Endothelial cell of umbilical vein (primary cell): ENCODE measurements around the gene TAX1BP3. TPM values are rescaled to one million over a fixed set of nuclear protein-coding genes. Genes with fewer than 3 reads are reported as not detected.

ENCODE experiments used
- BruUV-seq: library from RNA; stranded (reverse); fragments of 400-500 nt; replicated peaks from 2 replicates; lab custom pipeline; 2021; lab: Mats Ljungman, UMichigan
- CTCF ChIA-PET: fragments of 300-600, 350-600 bp; sonication (Branson Sonifier 250); formaldehyde crosslinking; loops from one replicate; lab custom pipeline; 2021; ENCODE audit warnings: antibody characterized with exemption, inconsistent platforms; lab: Charles Lee
- POLR2A ChIA-PET: fragments of 300-600, 350-600 bp; sonication (Branson Sonifier 250); formaldehyde crosslinking; loops from one replicate; lab custom pipeline; 2021; ENCODE audit warnings: antibody characterized with exemption, inconsistent platforms; lab: Charles Lee
- DNase-seq: peaks from one replicate; pipeline ENCODE4 v3.0.0-alpha.2; 2011; ENCODE audit warnings: low read depth, low spot score
- FAIRE-seq: peaks from 2 replicates; lab custom pipeline; 2011; peaks lifted over from hg19 to GRCh38; lab: Jason Lieb, UNC
- H2AFZ ChIP-seq: 2 replicates; pipeline ENCODE4 v1.6.0; 2012; ENCODE audit warnings: low read depth, low read length, control low read depth, inconsistent platforms
- H3K27ac ChIP-seq: 2 replicates; pipeline ENCODE4 v1.5.1; 2011; ENCODE audit warnings: low read depth, mild to moderate bottlenecking, control low read depth, low read length, moderate library complexity; ENCODE audit not compliant: insufficient read depth
- H3K27me3 ChIP-seq, 2 experiments: 2 replicates each; pipeline versions ENCODE4 v1.6.0 to v1.6.1; 2011; ENCODE audit warnings: low read length in 2 of 2, mixed read lengths in 1 of 2; ENCODE audit not compliant: control insufficient read depth in 2 of 2, insufficient read depth in 2 of 2
- H3K36me3 ChIP-seq, 2 experiments: 2 replicates in 1 of 2; 3 replicates in 1 of 2; pipeline ENCODE4 v1.5.1; 2011; ENCODE audit warnings: low read length in 2 of 2, mild to moderate bottlenecking in 1 of 2, moderate library complexity in 1 of 2; ENCODE audit not compliant: control insufficient read depth in 2 of 2, insufficient read depth in 2 of 2; ENCODE audit errors: extremely low read depth in 1 of 2
- H3K4me1 ChIP-seq: 3 replicates; pipeline ENCODE4 v1.5.1; 2011; ENCODE audit warnings: mild to moderate bottlenecking, low read length; ENCODE audit not compliant: control insufficient read depth, insufficient read depth; ENCODE audit errors: extremely low read depth
- H3K4me2 ChIP-seq: 2 replicates; pipeline ENCODE4 v1.6.1; 2011; ENCODE audit warnings: low read length, control low read depth, mixed read lengths; ENCODE audit not compliant: insufficient read depth
- H3K4me3 ChIP-seq, 3 experiments: fragments of 200-600 bp in 1 of 3; sonication (generic), shearing (Covaris generic) in 1 of 3; replicated peaks in 1 of 3; 2 replicates each; pipeline ENCODE4 v1.5.1; 2011 to 2016; ENCODE audit warnings: control low read depth in 3 of 3, low read length in 3 of 3, mild to moderate bottlenecking in 2 of 3, inconsistent platforms in 1 of 3, low read depth in 1 of 3, moderate library complexity in 1 of 3; ENCODE audit not compliant: insufficient read depth in 1 of 3
- H3K79me2 ChIP-seq: 2 replicates; pipeline ENCODE4 v1.6.0; 2012; ENCODE audit warnings: low read length, inconsistent platforms; ENCODE audit not compliant: control insufficient read depth, insufficient read depth
- H3K9ac ChIP-seq: replicated peaks from 2 replicates; pipeline ENCODE3; 2011; ENCODE audit warnings: low read length, control low read depth; ENCODE audit not compliant: insufficient read depth; ENCODE audit errors: extremely low read depth
- H3K9me1 ChIP-seq: replicated peaks from 3 replicates; pipeline ENCODE4 v1.6.0; 2011; ENCODE audit warnings: mild to moderate bottlenecking, low read length; ENCODE audit not compliant: control insufficient read depth, insufficient read depth; ENCODE audit errors: extremely low read depth
- H3K9me3 ChIP-seq: replicated peaks from 2 replicates; pipeline ENCODE4 v1.5.1; 2012; ENCODE audit warnings: low read length, inconsistent platforms; ENCODE audit not compliant: control insufficient read depth, insufficient read depth
- H4K20me1 ChIP-seq: replicated peaks from 2 replicates; pipeline ENCODE3; 2011; ENCODE audit warnings: mild to moderate bottlenecking, low read length; ENCODE audit not compliant: control insufficient read depth, insufficient read depth; ENCODE audit errors: extremely low read depth
- CTCF ChIP-seq, 2 donors: IDR thresholded peaks; 1 replicate in 1 of 2; 2 replicates in 1 of 2; pipeline ENCODE4 v1.5.1; 2011; ENCODE audit warnings: low read length in 2 of 2, mild to moderate bottlenecking in 2 of 2, moderate library complexity in 2 of 2, control low read depth in 1 of 2, inconsistent platforms in 1 of 2, low read depth in 1 of 2; ENCODE audit not compliant: insufficient read depth in 1 of 2; ENCODE audit errors: extremely low read depth in 1 of 2
- EZH2 ChIP-seq: IDR thresholded peaks from 2 replicates; pipeline ENCODE4 v1.6.1; 2012; ENCODE audit warnings: borderline replicate concordance, low read depth, mild to moderate bottlenecking, moderate library complexity, low read length, inconsistent platforms; ENCODE audit not compliant: severe bottlenecking
- FOS ChIP-seq: IDR thresholded peaks from 2 replicates; pipeline ENCODE4 v1.6.1; 2011; ENCODE audit warnings: mild to moderate bottlenecking, low read length, moderate library complexity, borderline replicate concordance; ENCODE audit not compliant: insufficient read depth
- GATA2 ChIP-seq: IDR thresholded peaks from 2 replicates; pipeline ENCODE4 v1.7.0; 2011; ENCODE audit warnings: low read depth, mild to moderate bottlenecking, moderate library complexity, mixed read lengths, low read length; ENCODE audit not compliant: insufficient read length, insufficient read depth
- JUN ChIP-seq: IDR thresholded peaks from 2 replicates; pipeline ENCODE4 v1.6.1; 2011; ENCODE audit warnings: borderline replicate concordance, low read depth; ENCODE audit not compliant: insufficient read length, insufficient read depth
- MAX ChIP-seq: IDR thresholded peaks from 2 replicates; pipeline ENCODE4 v1.6.1; 2011; ENCODE audit not compliant: insufficient read depth, insufficient read length
- MYC ChIP-seq: IDR thresholded peaks from one replicate; pipeline ENCODE4 v1.6.1; 2011; ENCODE audit warnings: mild to moderate bottlenecking, low read depth, low read length
- POLR2A ChIP-seq: IDR thresholded peaks from 2 replicates; pipeline ENCODE4 v1.6.1; 2012; ENCODE audit warnings: low read depth, mild to moderate bottlenecking, control low read depth, low read length
- POLR2AphosphoS5 ChIP-seq: IDR thresholded peaks from 2 replicates; pipeline ENCODE4 v1.6.1; 2012; ENCODE audit warnings: low read depth, mild to moderate bottlenecking, control low read depth, low read length, moderate library complexity; ENCODE audit not compliant: insufficient read depth
- dilution Hi-C: fragments of 300-500 bp; cut with MboI; formaldehyde crosslinking; loops from one replicate; pipeline ENCODE4 v1.15.0; 2019; ENCODE audit warnings: low sequenced_read_pairs; ENCODE audit not compliant: extremely low pct_ligation_motif_present
- intact Hi-C: fragments of 100-400 bp; cut with micrococcal nuclease; formaldehyde crosslinking; loops from one replicate; pipeline ENCODE4 v1.10.0; 2022
- polyA plus RNA-seq, 4 experiments: library from polyadenylated mRNA; depleted of rRNA in 3 of 4; stranded (reverse) in 3 of 4; unstranded in 1 of 4; fragments of >200 nt; gene quantifications; 2 replicates each; pipeline versions ENCODE4 v1.2.1 to v1.2.3, GENCODE V29; 2011 to 2012; ENCODE audit warnings: missing spikeins in 1 of 4
- total RNA-seq: library from RNA; stranded (reverse); gene quantifications from 2 replicates; pipeline ENCODE4 v1.2.3, GENCODE V29; 2021

Gene TAX1BP3
- total and polyA plus RNA-seq, 2 donors (not counting 3 experiments of a cell fraction or from before 2014, with no cell fraction given) = 254 to 315 TPM

- H2AFZ ChIP-seq = no peak overlapping the region
- DNase-seq = no peak
- no peak overlapping the region for H3K9ac ChIP-seq
- H4K20me1 ChIP-seq = peaks cover 3% of the 10 kb centered on the region
- peaks cover 9% of the 10 kb centered on the region for H3K4me1 ChIP-seq
- peaks cover 22% of the 10 kb centered on the region for H3K79me2 ChIP-seq
- H3K4me2 ChIP-seq = no peak overlapping the region
- peaks cover 0 to 1% of the 10 kb centered on the region in 2 experiments for H3K27me3 ChIP-seq
- BruUV-seq = no TSS peak
- intact Hi-C loops = no loop called here
- TF ChIP-seq CTCF (IDR thresholded peaks at IDR 0.05; ENCODE audit: extremely low read depth in 1 of 2, insufficient read depth in 1 of 2, low read depth in 1 of 2, low read length in 2 of 2) = no peak
- no peak for TF ChIP-seq MAX
- no peak for TF ChIP-seq EZH2
- TF ChIP-seq JUN = no peak
- TF ChIP-seq FOS = no peak
- no peak for TF ChIP-seq GATA2
- TF ChIP-seq MYC = no peak
- TF ChIP-seq POLR2A = no peak
- no peak for TF ChIP-seq POLR2AphosphoS5
- no peak overlapping the region for H3K4me3 ChIP-seq
- no peaks in the 10 kb centered on the region for H3K36me3 ChIP-seq
- no peak for FAIRE-seq
- H3K27ac ChIP-seq = no peak overlapping the region
- ChIA-PET CTCF (interaction anchor here (1.3 to 1.9 kb wide), 2 partner anchors 10 kb away, joined by 7 to 11 read pairs; no protein-coding TSS in a partner anchor), POLR2A (no interaction called here)
- dilution Hi-C loops = no loop called here
- H3K9me3 ChIP-seq = no peaks in the 10 kb centered on the region
- no peaks in the 10 kb centered on the region for H3K9me1 ChIP-seq
Measured at GRCh38 chr17:3672571-3672970, 4.2 kb upstream of the TAX1BP3 start.
